B cell (primary cell): Measurements from ENCODE around the gene HADH. TPM values are rescaled to one million over a fixed set of nuclear protein-coding genes. Genes with fewer than 3 reads are reported as not detected.
"Not testable (repeated sequence)": the region's sequence is repeated elsewhere in the genome, so short reads cannot be mapped to it uniquely, and the experiment has no call there.

Experiments
- ATAC-seq: fragments of 200-7000 bp; cut with Tn5 transposase; one replicate; pipeline ENCODE4 v1.10.0; 2021; ENCODE audit warnings: low read depth, mild to moderate bottlenecking, moderate number of reproducible peaks, moderate library complexity
- CTCF ChIA-PET: fragments of 350-600 bp; sonication (Branson Sonifier 250); formaldehyde crosslinking; loops from one replicate; lab custom pipeline; 2021; ENCODE audit warnings: antibody characterized with exemption, inconsistent platforms; lab: Charles Lee
- POLR2A ChIA-PET: fragments of 350-600 bp; sonication (Branson Sonifier 250); formaldehyde crosslinking; loops from one replicate; lab custom pipeline; 2021; ENCODE audit warnings: antibody characterized with exemption; lab: Charles Lee
- DNase-seq: peaks from one replicate; pipeline ENCODE4 v3.0.0; 2013
- H2AFZ ChIP-seq: 2 replicates; pipeline ENCODE4 v1.6.1; 2012; ENCODE audit warnings: mild to moderate bottlenecking, low read depth, low read length; ENCODE audit not compliant: insufficient read depth, poor library complexity, severe bottlenecking
- H3K27ac ChIP-seq, 2 donors: 1 replicate in 1 of 2; 2 replicates in 1 of 2; pipeline ENCODE4 v1.5.1; 2012 to 2013; ENCODE audit warnings: low read length in 2 of 2, mild to moderate bottlenecking in 2 of 2, moderate library complexity in 1 of 2
- H3K27me3 ChIP-seq, 4 experiments: fragments of 200-600 bp in 1 of 4; sonication (generic) in 1 of 4; replicated peaks in 1 of 4; 1 replicate in 2 of 4; 2 replicates in 2 of 4; pipeline versions ENCODE4 v1.6.1 to v1.7.0; 2013 to 2016; ENCODE audit warnings: low read length in 3 of 4, mild to moderate bottlenecking in 2 of 4, mixed read lengths in 1 of 4, moderate library complexity in 1 of 4; ENCODE audit not compliant: insufficient read depth in 4 of 4, control insufficient read depth in 3 of 4; ENCODE audit errors: control extremely low read depth in 1 of 4
- H3K36me3 ChIP-seq, 2 experiments: replicated peaks in 1 of 2; 1 replicate in 1 of 2; 2 replicates in 1 of 2; pipeline versions ENCODE4 v1.6.1 to v1.7.1; 2013; ENCODE audit warnings: low read length in 1 of 2; ENCODE audit not compliant: insufficient read depth in 2 of 2, control insufficient read depth in 1 of 2; ENCODE audit errors: control extremely low read depth in 1 of 2, extremely low read depth in 1 of 2
- H3K4me1 ChIP-seq, 2 donors: fragments of 200-600 bp in 1 of 2; sonication (generic) in 1 of 2; 1 replicate in 1 of 2; 2 replicates in 1 of 2; pipeline versions ENCODE4 v1.5.1 to v1.6.1; 2013 to 2017; ENCODE audit warnings: low read length in 2 of 2; ENCODE audit not compliant: control insufficient read depth in 2 of 2, insufficient read depth in 2 of 2
- H3K4me2 ChIP-seq: replicated peaks from 2 replicates; pipeline ENCODE3; 2012; ENCODE audit warnings: mild to moderate bottlenecking, low read depth, low read length; ENCODE audit not compliant: poor library complexity, severe bottlenecking
- H3K4me3 ChIP-seq, 5 experiments: fragments of 200-600 bp in 1 of 5; sonication (generic) in 1 of 5; 1 replicate in 3 of 5; 2 replicates in 2 of 5; pipeline versions ENCODE4 v1.5.1 to v1.7.0; 2011 to 2016; ENCODE audit warnings: low read length in 4 of 5, mild to moderate bottlenecking in 4 of 5, low read depth in 2 of 5, control low read depth in 1 of 5, moderate library complexity in 1 of 5; ENCODE audit not compliant: insufficient read depth in 1 of 5; ENCODE audit errors: control extremely low read depth in 1 of 5, extremely low read depth in 1 of 5
- H3K79me2 ChIP-seq: fragments of 200-600 bp; sonication (generic); one replicate; pipeline ENCODE4 v1.6.0; 2016; ENCODE audit warnings: low read length; ENCODE audit not compliant: control insufficient read depth, insufficient read depth
- H3K9ac ChIP-seq: fragments of 200-600 bp; sonication (generic); 2 replicates; pipeline ENCODE4 v1.6.1; 2017; ENCODE audit warnings: mild to moderate bottlenecking, low read length, moderate library complexity
- H3K9me3 ChIP-seq, 3 donors: one replicate each; pipeline versions ENCODE4 v1.6.1 to v1.7.1; 2013; ENCODE audit warnings: low read length in 2 of 3; ENCODE audit not compliant: control insufficient read depth in 2 of 3, insufficient read depth in 1 of 3; ENCODE audit errors: control extremely low read depth in 1 of 3
- H4K20me1 ChIP-seq: 2 replicates; pipeline ENCODE4 v1.6.0; 2012; ENCODE audit warnings: mild to moderate bottlenecking, low read length; ENCODE audit not compliant: insufficient read depth, control insufficient read depth, poor library complexity, severe bottlenecking
- H3K27ac Mint-ChIP-seq: one replicate; pipeline ENCODE4 v1.8.0; 2021; ENCODE audit warnings: mixed read lengths
- H3K27me3 Mint-ChIP-seq: one replicate; pipeline ENCODE4 v1.8.0; 2021; ENCODE audit warnings: mixed read lengths
- H3K4me1 Mint-ChIP-seq: one replicate; pipeline ENCODE4 v1.8.0; 2021; ENCODE audit warnings: mixed read lengths
- H3K4me3 Mint-ChIP-seq: one replicate; pipeline ENCODE4 v1.8.0; 2021; ENCODE audit warnings: mixed read lengths
- H3K9me3 Mint-ChIP-seq: one replicate; pipeline ENCODE4 v1.8.0; 2022; ENCODE audit warnings: mixed read lengths; ENCODE audit not compliant: insufficient read depth
- EZH2 ChIP-seq: IDR thresholded peaks from 2 replicates; pipeline ENCODE4 v1.6.1; 2012; ENCODE audit warnings: borderline replicate concordance, low read depth, mild to moderate bottlenecking, moderate library complexity, low read length; ENCODE audit not compliant: insufficient read depth, poor library complexity, severe bottlenecking
- WGBS: methylation state at CpG from one replicate; pipeline ENCODE4 v1.1.5; 2013; ENCODE audit warnings: missing lambda C conversion rate; ENCODE audit not compliant: insufficient coverage; 5-methylcytosine and 5-hydroxymethylcytosine counted together
- intact Hi-C: fragments of 100-400 bp; cut with micrococcal nuclease; formaldehyde crosslinking; loops from one replicate; pipeline ENCODE4 v1.10.0; 2022
- polyA plus RNA-seq: library from polyadenylated mRNA; depleted of rRNA; stranded (reverse); fragments of >200 nt; gene quantifications from 2 replicates; pipeline ENCODE4 v1.2.3, GENCODE V29; 2012
- total RNA-seq, 2 donors: library from RNA; stranded (reverse); fragments of 120-200 nt in 1 of 2; gene quantifications; 1 replicate in 1 of 2; 2 replicates in 1 of 2; pipeline versions ENCODE4 v1.2.3 to v1.2.4, GENCODE V29; 2013 to 2022
- TF ChIP-seq, protein P1 (sequence below): fragments of 200-600 bp; IDR thresholded peaks from one replicate; pipeline ENCODE4 v1.8.0; 2022; ENCODE audit warnings: antibody characterized with exemption, mild to moderate bottlenecking

Gene HADH
- total and polyA plus RNA-seq, 2 donors (not counting 1 experiment from before 2014, with no cell fraction given) = 21.9 to 26.1 TPM

DNA sequence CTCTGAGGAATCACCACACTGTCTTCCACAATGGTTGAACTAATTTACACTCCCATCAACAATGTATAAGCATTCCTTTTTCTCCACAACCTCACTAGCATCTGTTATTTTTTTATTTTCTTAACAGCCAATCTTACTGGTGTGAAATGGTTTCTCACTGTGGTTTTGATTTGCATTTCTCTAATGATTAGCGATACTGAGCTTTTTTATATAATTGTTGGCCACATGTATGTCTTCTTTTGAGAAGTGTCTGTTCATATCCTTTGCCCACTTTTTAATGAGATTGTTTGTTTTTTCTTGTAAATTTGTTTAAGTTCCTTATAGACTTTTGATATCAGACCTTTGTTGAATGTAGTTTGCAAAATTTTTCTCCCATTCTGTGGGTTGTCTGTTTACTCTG lies 21.8 kb upstream of the HADH start:
- H3K9me3 Mint-ChIP-seq, H3K36me3 ChIP-seq, H3K27ac Mint-ChIP-seq, DNase-seq, H3K27ac ChIP-seq, H3K4me2 ChIP-seq, intact Hi-C loops, H3K4me1 Mint-ChIP-seq, H3K9ac ChIP-seq, H3K4me3 Mint-ChIP-seq, H3K79me2 ChIP-seq, H2AFZ ChIP-seq, ATAC-seq, H4K20me1 ChIP-seq, H3K4me1 ChIP-seq, H3K27me3 ChIP-seq, CTCF ChIA-PET, H3K4me3 ChIP-seq, H3K27me3 Mint-ChIP-seq, POLR2A ChIA-PET, H3K9me3 ChIP-seq: not testable (repeated sequence)
- no CpG with 5 or more reads among the region's 1 CpG for WGBS

DNA sequence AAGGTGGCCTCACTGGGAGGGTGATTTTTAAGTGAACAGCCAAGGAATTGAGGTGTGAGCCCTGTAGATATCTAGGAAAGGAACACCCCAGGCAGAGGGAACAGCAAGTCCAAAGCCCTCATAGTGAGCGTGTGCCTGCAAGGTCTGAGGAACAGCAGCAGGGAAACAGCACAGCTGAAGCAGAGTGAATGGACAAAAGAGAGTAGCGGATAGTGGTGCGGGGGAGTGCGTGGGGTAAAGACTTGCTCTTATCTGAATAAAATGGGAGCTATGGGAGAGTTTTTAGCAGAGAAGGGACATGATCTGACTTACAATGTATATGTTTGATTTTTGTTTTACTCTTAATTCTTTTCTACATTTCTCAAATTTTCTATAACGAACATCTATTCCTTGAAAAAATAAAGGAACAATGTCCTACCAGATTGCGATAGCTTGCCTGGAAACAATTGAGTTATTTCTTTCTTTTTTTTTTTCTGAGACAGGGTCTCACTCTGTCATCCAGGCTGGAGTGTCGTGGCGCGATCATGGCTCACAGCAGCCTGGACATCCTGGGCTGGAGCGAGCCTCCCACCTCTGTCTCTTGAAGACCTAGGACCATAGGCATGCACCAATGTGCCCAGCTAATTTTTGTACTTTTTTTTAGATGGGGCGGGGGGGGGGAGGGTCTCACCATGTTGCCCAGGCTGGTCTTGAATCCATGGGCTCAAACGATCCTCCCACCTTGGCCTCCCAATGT lies 19.5 kb upstream of the HADH start:
- H4K20me1 ChIP-seq = no peaks in the 10 kb centered on the region
- no peak overlapping the region for H3K4me3 Mint-ChIP-seq
- H3K27ac Mint-ChIP-seq = no peak overlapping the region
- TF ChIP-seq EZH2 = no peak
- TF ChIP-seq, protein P1, sequence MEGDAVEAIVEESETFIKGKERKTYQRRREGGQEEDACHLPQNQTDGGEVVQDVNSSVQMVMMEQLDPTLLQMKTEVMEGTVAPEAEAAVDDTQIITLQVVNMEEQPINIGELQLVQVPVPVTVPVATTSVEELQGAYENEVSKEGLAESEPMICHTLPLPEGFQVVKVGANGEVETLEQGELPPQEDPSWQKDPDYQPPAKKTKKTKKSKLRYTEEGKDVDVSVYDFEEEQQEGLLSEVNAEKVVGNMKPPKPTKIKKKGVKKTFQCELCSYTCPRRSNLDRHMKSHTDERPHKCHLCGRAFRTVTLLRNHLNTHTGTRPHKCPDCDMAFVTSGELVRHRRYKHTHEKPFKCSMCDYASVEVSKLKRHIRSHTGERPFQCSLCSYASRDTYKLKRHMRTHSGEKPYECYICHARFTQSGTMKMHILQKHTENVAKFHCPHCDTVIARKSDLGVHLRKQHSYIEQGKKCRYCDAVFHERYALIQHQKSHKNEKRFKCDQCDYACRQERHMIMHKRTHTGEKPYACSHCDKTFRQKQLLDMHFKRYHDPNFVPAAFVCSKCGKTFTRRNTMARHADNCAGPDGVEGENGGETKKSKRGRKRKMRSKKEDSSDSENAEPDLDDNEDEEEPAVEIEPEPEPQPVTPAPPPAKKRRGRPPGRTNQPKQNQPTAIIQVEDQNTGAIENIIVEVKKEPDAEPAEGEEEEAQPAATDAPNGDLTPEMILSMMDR = no peak
- intact Hi-C loops = no loop called here
- no peaks in the 10 kb centered on the region for H3K27me3 Mint-ChIP-seq
- no peaks in the 10 kb centered on the region for H3K4me1 Mint-ChIP-seq
- H3K27me3 ChIP-seq = no peaks in the 10 kb centered on the region
- CTCF ChIA-PET = no interaction called here
- H3K9me3 Mint-ChIP-seq = no peaks in the 10 kb centered on the region
- H3K4me3 ChIP-seq = no peak overlapping the region
- H3K9ac ChIP-seq = no peak overlapping the region
- no peak overlapping the region for H2AFZ ChIP-seq
- H3K4me2 ChIP-seq = no peak overlapping the region
- H3K4me1 ChIP-seq = no peaks in the 10 kb centered on the region
- DNase-seq = no peak
- WGBS = over 99% methylated on average over 9 of the region's 12 CpGs
- ATAC-seq = no peak
- POLR2A ChIA-PET = no interaction called here
- no peaks in the 10 kb centered on the region for H3K36me3 ChIP-seq
- H3K9me3 ChIP-seq = no peaks in the 10 kb centered on the region
- H3K79me2 ChIP-seq = no peaks in the 10 kb centered on the region
- H3K27ac ChIP-seq = no peak overlapping the region
